ENCODE data around the gene DLG2.
"Not testable (repeated sequence)": the region's sequence is repeated elsewhere in the genome, so short reads cannot be mapped to it uniquely, and the experiment has no call there.

DLG2 gene

DNA sequence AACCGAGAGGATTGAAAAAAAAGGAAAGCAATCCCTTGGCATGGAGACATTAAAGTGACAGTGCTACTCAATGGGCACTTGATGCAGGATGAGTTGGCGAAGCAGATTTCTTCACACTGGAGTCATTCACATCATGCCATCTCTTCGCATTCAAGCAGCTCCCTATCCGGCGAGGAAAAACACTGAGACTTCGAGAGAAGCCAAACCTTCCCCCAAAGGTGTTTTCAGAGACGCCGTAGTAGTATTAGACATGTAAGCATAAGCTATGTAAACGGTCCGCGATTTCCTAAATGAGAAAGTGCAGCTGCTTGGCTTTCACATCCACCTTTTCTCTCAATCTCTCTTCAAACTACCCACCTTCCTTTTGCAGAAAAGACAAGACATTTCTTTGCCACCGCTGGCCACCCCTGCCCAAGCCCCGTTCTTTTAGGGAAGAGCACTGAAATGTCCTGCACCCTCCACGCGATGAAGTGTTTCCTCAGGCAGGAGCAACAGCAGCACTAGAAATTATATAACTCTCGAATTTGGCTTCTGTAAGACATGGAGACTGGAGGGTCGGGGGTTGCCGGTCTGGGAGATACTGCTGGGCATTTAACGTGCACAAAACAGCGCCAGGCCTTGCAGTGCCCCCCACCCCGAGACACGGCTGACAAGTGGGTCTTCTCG lies at the start of gene DLG2:
Gene DLG2 (minus strand): TSS at position 13 of the 666 bp plus-strand sequence.
- no peak for DNase-seq (ENCODE audit: low read depth in 2 of 2)

- no peak for DNase-seq (ENCODE audit: low read depth in 2 of 2)
Observed at GRCh38 chr11:85673393-85673792, 46.2 kb upstream of the DLG2 start.

DNA sequence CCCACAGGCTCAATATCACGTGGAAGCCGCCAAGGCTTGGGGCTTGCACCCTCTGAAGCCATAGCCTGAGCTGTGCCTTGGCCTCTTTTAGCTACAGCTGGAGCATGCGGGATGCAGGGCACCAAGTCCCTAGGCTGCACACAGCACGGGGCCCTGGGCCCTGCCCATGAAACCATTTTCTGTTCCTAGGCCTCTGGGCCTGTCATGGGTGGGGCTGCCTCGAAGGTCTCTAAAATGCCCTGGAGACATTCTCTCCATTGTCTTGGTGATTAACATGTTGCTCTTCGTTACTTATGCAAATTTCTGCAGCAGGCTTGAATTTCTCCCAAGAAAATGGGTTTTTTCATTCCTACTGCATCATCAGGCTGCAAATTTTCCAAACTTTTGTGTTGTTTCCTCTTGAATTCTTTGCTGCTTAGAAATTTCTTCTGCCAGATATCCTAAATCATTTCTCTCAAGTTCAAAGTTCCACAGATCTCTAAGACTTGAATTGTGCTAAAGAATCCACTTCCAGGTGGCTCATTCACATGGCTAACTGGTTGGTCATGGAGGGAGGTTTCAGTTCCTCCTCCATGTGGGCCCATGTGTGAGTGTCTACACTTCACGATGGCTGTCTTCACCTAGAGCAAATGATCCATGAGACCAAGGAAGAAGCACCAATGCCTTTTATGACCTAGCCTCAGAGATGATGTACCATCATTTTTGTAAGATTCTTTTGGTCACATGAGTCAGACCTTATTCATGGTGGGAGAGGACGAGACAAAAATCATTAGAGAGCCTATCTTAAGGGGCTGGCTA lies 45.2 kb upstream of the DLG2 start:
- no peak for DNase-seq (ENCODE audit: low read depth in 2 of 2)

DNA sequence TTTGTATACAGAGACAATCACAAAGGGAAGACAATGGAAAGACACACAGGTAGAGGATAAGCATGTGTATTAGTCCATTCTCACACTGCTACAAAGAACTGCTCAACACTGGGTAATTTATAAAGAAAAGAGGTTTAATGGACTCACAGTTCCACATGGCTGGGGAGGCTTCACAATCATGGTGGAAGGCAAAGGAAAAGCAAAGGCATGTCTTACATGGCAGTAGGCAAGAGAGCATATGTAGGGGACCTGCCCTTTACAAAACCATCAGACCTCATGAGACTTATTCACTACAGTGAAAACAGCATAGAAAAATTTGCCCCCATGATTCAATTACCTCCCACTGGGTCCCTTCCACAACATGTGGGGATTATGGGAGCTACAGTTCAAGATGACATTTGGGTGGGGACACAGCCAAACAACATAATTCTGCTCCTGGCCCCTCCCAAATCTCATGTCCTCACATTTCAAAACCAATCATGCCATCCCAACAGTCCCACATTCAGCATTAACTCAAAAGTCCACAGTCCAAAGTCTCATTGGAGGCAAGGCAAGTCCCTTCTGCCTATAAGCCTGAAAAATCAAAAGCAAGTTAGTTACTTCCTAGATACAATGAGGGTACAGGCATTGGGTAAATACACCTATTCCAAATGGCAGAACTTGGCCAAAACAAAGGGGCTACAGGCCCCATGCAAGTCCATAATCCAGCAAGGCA lies 44.0 kb upstream of the DLG2 start:
- DNase-seq (ENCODE audit: low read depth in 2 of 2): not testable (repeated sequence)

GRCh38 chr11:85668157-85668556 lies 41.0 kb upstream of the DLG2 start:
- no peak for DNase-seq (ENCODE audit: low read depth in 2 of 2)

GRCh38 chr11:85666687-85667086 lies 39.5 kb upstream of the DLG2 start:
- no peak for DNase-seq (ENCODE audit: low read depth in 2 of 2)

- no peak for DNase-seq (ENCODE audit: low read depth in 2 of 2)
Observed at GRCh38 chr11:85665733-85666132, 38.6 kb upstream of the DLG2 start.

DNA sequence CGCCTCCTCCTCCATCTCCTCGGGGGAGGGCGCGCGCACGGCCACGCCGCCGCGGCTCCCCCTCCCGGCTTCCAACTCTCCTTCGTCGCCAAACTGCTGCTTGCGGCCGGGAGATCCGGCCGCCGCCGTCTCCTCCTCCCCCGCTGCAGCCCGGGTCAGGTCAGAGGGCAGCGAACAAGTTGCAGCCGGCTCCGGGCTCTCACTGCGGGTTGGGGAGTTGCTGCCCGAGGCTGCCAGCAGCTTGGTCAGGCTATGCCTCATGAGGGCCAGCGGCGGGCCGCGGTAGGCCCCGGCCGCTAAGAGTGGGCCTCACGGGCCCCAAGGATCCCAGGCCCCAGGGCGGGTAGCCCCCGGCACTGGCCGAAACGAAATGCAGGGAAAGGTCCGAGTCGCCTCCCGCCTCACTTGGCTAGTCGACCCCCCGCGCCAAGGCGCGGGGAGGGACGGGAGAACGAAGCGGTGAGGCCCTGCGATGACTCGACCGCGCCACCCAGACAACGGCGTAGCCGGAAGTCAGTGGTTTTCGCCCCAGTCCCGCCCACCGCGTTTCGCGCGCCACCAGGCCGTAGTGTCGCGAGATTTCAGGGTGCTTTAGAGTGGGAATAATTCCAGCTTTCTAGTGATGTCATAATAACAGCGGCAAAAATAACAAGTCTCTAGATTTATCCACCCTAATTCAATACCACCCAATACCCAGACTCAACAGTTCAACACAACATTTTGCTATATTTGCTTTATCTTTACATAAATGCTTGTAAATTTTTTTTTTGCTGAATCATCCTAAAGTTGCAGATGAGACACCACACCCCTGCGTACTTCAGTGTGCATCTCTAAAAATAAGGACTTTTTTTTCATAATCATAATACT lies 37.7 kb upstream of the DLG2 start, which contains the start of gene CREBZF:
Gene CREBZF (minus strand): TSS at position 515 of the 867 bp plus-strand sequence. CDS start 254 bp downstream, at position 261.
- DNase-seq (ENCODE audit: low read depth in 2 of 2): peak; percentile 93 to 95

DNA sequence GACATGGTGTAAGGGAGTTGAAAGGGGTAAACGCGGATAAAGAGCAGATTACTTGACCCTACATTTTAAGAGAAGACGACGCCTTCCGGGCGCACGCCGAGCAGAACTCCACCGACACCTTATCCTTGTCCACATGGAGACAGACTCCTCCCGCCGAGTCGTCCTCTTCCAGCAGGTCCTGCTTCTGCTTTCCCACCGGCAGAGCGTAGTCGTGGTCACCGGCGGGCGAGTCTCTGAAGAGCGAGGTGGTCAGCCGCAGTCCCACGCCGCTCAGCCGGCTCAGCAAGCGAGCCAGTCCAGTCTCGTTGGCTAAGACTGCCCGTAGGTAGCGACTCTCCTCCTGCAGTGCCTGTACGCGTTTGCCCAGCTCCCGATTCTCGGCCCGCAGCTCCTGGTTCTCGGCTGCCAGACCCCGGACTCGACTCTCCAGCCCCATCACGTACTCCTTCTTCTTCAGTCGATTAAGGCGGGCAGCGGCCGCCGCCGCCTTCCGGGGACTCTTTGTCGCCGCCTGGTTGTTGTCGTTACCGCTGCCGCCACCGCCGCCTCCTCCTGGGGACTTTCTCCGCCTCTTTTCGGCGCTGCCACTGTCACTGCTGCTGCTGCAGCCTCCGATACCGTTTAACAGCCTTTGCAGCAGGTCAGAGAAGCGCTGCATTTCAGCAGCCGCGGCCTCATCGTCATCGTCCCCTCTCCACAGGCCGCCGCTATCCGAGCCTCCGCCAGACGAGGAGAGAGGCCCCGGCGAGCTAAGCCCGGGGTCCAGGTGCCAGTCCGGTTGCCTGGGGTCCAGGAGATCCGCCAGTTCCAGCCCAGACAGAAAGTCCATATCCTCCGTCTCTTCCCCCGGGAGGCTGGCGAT lies 36.8 kb upstream of the DLG2 start:
- DNase-seq (ENCODE audit: low read depth in 2 of 2): peak; percentile 74 to 76

DNA sequence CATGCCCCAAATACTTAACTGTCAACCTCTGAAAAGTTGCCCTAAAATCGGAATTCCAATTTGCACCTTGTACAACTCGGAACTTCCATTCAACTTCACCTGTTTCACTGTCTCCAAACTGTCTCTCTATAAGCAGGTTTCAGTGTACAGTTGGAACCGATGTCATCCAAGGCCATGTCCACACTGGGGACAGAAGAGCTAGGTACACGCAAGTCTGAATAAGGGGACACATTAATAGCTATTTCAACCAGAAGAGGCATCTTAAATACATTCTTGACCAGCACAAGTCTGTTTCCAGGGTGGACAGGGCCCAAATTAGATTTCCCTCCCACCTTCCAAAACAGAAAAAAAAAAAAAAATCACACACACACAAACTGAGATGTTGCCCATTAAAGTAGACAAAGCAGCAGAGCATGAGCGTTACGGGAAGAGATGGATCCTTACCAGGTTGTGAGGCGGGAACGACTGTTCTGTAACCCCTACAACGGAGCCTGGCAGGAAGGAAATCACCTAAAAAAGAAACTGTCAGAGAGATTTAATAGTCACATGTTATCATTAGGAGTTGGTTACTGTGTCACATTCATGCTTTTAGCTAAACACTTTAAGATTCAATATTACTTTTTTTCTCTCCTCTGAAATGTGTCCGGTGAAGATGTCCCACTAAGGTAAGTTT lies 36.1 kb upstream of the DLG2 start:
- DNase-seq (ENCODE audit: low read depth in 2 of 2): no peak

DNA sequence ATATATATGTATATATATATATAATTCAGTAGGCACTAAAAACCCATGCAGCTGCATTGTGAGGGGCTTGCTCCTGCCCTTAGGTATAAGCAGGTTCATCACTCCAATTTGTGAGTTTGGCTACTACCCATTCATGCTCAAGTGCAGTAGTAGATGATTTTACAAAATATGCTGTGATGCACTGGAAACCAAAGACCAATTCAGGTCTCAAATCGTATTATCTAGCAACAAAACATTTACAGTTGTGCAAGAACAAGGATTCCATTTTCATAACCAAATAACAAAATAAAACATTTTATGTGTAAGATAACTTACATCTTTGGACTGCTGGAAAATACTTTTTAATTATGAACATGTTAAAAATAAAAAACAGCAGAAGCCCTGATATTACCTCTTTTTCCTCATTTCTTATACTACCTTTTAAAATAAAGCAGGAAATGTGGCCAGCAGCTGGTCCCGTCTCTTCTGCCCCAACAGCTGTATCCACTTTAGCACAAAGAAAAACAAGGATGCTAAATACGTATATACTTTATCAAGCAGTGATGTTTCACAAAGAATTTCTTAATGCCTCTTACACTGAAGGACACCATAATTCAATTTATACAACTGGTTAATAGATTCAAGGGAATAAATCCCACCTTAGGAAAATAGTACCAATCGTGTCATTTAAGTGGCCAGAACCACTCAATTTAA lies 35.0 kb upstream of the DLG2 start:
- DNase-seq (ENCODE audit: low read depth in 2 of 2): no peak

GRCh38 chr11:85658180-85658579 lies 31.0 kb upstream of the DLG2 start:
- no peak for DNase-seq (ENCODE audit: low read depth in 2 of 2)

- no peak for DNase-seq (ENCODE audit: low read depth in 2 of 2)
Observed at GRCh38 chr11:85656777-85657176, 29.6 kb upstream of the DLG2 start.

GRCh38 chr11:85654343-85654742 lies 27.2 kb upstream of the DLG2 start:
- not testable (repeated sequence) for DNase-seq (ENCODE audit: low read depth in 2 of 2)

GRCh38 chr11:85652786-85653447 lies 25.8 kb upstream of the DLG2 start:
- no peak for DNase-seq (ENCODE audit: low read depth in 2 of 2)

- no peak for DNase-seq (ENCODE audit: low read depth in 2 of 2)
Observed at GRCh38 chr11:85651118-85651517, 24.0 kb upstream of the DLG2 start.

GRCh38 chr11:85647604-85648299 lies 20.6 kb upstream of the DLG2 start, which contains the start of gene TMEM126A:
Gene TMEM126A, plus strand, starts transcription at chr11:85647967. Its CDS starts 2,289 bp downstream, at chr11:85650256.
- DNase-seq (ENCODE audit: low read depth in 2 of 2): peak; percentile 87 to 92

DNA sequence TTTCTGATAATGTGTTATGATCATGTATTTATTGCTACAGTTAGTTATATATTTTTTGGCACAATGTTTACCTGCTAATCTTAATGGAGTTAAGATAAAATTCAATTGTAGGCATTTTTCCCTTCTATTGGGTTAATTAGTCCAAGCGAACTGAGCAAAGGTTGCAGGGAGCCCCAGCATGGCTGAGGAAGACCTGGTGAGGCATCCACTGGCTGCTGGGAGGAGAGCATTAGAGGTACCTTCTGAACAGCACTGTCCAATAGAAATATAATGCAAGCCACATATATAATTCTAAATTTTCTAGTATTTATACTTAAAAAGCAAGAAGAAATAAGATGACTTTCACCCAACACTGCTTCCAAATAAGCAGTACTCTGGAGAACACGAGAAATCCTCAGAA lies 19.9 kb upstream of the DLG2 start:
- no peak for DNase-seq (ENCODE audit: low read depth in 2 of 2)

All from activated CD4-positive, alpha-beta T cell treated with anti-CD3 and anti-CD28 coated beads for 24 hours (primary cell).